Transverse colon (tissue), 4 donors: ENCODE data around the gene KIAA0753. TPM values are rescaled to one million over a fixed set of nuclear protein-coding genes. Genes with fewer than 3 reads are reported as not detected.

Experiments used
- DNase-seq: peaks from one replicate; pipeline ENCODE4 v3.0.0-alpha.2; 2019
- H3K27ac ChIP-seq, 4 donors: fragments of 200-600 bp; sonication (generic); 2 replicates each; pipeline ENCODE4 v1.5.1; 2016 to 2018; ENCODE audit warnings: inconsistent platforms in 4 of 4
- H3K27me3 ChIP-seq: fragments of 200-600 bp; sonication (generic); 2 replicates; pipeline ENCODE4 v1.5.1; 2017; ENCODE audit warnings: inconsistent platforms
- H3K36me3 ChIP-seq, 4 donors: fragments of 200-600 bp; sonication (generic); 2 replicates each; pipeline ENCODE4 v1.5.1; 2017 to 2019; ENCODE audit warnings: inconsistent platforms in 4 of 4
- H3K4me1 ChIP-seq, 4 donors: fragments of 200-600 bp; sonication (generic); 2 replicates each; pipeline ENCODE4 v1.5.1; 2017 to 2020; ENCODE audit warnings: inconsistent platforms in 4 of 4
- H3K4me3 ChIP-seq, 4 donors: fragments of 200-600 bp; sonication (generic); 1 replicate in 1 of 4; 2 replicates in 3 of 4; pipeline versions ENCODE4 v1.5.1 to v1.6.1; 2017 to 2019; ENCODE audit warnings: inconsistent platforms in 4 of 4
- H3K9me3 ChIP-seq, 2 donors: fragments of 200-600 bp; sonication (generic); 2 replicates each; pipeline ENCODE4 v1.5.1; 2017 to 2019; ENCODE audit warnings: inconsistent platforms in 2 of 2
- EP300 ChIP-seq: sonication (generic); formaldehyde crosslinking; IDR thresholded peaks from one replicate; pipeline ENCODE4 v1.6.1; 2017; ENCODE audit warnings: antibody characterized with exemption, low read depth
- POLR2A ChIP-seq: fragments of 450-650 bp; IDR thresholded peaks from one replicate; pipeline ENCODE4 v1.6.1; 2016; ENCODE audit warnings: antibody characterized with exemption, mild to moderate bottlenecking, moderate library complexity
- POLR2AphosphoS5 ChIP-seq, 3 donors: sonication (generic); formaldehyde crosslinking; IDR thresholded peaks; one replicate each; pipeline ENCODE4 v1.6.1; 2016; ENCODE audit warnings: antibody characterized with exemption in 3 of 3
- WGBS, 2 donors: methylation state at CpG; one replicate each; pipeline ENCODE4 v1.1.5; 2018; ENCODE audit warnings: low coverage in 1 of 2; 5-methylcytosine and 5-hydroxymethylcytosine counted together
- in situ Hi-C, 4 donors: fragments of 200-750 bp; cut with MboI; loops; one replicate each; pipeline versions ENCODE4 v1.15.0 to v1.15.1; 2017; ENCODE audit warnings: low sequenced_read_pairs in 3 of 4, low pct_ligation_motif_present in 1 of 4, low pct_unique_long_range_greater_than_20kb in 1 of 4
- intact Hi-C: fragments of 100-400 bp; cut with DNase I; formaldehyde crosslinking; loops from one replicate; pipeline ENCODE4 v1.15.1; 2023; ENCODE audit warnings: low total_unique reads
- total RNA-seq, 4 donors: library from RNA; depleted of rRNA; stranded (reverse); fragments of >200 nt; gene quantifications; one replicate each; pipeline ENCODE4 v1.1.0, GENCODE V29; 2016
- TF ChIP-seq, protein P1 (sequence below), 5 experiments: fragments of 200-600 bp in 3 of 5; fragments of 450-650 bp in 2 of 5; sonication (generic) in 3 of 5; IDR thresholded peaks; 1 replicate in 2 of 5; 2 replicates in 3 of 5; pipeline ENCODE4 v1.5.1; 2016 to 2017; ENCODE audit warnings: antibody characterized with exemption in 5 of 5, inconsistent platforms in 3 of 5, mild to moderate bottlenecking in 2 of 5, moderate library complexity in 1 of 5

Gene KIAA0753
- total RNA-seq, 4 donors from 2014 or later = 9.8 to 41.1 (median 16.9) TPM

DNA sequence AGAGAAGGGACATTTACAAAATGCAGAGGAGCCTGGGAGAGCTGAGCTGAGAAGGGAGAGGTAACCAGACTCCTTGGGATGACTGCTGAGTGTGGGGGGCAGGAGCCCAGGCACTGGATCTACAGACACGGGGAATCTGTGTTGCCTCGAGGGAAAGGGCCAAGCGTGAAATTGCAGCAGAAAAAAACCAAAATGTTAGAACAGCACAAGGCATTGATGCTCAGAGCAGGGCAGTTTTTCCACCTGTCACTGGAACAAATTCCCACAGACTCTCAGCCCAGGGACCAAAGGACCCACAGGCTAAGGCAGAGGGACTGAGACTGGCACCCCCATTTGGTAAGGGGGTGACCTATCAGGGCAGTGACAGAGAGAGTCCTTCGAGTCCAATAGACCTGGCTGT lies 86.2 kb downstream of the KIAA0753 start:
- peaks cover 14 to 46% (median 41%) of the 10 kb centered on the region in 4 donors for H3K4me1 ChIP-seq
- in situ Hi-C loops = no loop called here
- H3K27ac ChIP-seq = peak overlapping the region; percentile 75 to 92 (median 82)

DNA sequence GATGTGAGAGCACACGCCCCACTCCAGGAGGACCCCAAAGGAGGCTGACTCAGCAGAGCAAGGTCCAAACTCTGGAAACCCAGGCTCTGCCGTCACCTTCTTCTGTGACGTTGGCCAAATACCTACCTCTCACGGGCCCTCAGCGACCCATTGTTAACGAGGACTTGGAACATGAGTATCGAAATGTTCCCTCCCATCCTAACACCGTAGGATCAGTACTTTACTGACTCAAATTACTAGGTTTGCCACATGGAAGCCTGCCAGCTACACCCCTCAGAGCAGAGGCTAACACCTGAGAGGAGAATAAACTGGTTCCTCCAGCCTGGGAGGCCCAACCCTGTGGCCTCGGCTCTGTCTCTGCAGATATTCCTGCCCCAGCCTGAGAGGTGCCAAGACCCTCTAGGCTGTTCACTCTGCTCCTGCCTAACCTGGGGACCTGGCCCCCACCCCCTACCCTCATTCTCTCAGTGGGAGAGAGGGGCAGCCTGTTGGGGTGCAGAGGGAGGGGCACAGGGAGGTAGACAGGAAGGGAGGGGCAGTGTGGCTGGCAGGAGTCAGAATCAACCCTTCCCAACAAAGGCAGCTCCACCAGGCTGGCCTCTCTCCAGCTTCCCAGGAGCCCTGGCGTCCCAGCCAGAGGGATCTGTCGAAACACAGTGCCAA lies 88.5 kb downstream of the KIAA0753 start:
- in situ Hi-C loops = no loop called here
- Histone ChIP-seq H3K27me3 (peaks cover 9% of the 10 kb centered on the region), H3K4me3 (no peak overlapping the region), H3K9me3 (no peaks in the 10 kb centered on the region), H3K27ac (peak overlapping the region; percentile 82 to 88 (median 85)), H3K4me1 (peaks cover 22 to 56% (median 44%) of the 10 kb centered on the region in 4 donors), H3K36me3 (no peaks in the 10 kb centered on the region)
- TF ChIP-seq, protein P1, sequence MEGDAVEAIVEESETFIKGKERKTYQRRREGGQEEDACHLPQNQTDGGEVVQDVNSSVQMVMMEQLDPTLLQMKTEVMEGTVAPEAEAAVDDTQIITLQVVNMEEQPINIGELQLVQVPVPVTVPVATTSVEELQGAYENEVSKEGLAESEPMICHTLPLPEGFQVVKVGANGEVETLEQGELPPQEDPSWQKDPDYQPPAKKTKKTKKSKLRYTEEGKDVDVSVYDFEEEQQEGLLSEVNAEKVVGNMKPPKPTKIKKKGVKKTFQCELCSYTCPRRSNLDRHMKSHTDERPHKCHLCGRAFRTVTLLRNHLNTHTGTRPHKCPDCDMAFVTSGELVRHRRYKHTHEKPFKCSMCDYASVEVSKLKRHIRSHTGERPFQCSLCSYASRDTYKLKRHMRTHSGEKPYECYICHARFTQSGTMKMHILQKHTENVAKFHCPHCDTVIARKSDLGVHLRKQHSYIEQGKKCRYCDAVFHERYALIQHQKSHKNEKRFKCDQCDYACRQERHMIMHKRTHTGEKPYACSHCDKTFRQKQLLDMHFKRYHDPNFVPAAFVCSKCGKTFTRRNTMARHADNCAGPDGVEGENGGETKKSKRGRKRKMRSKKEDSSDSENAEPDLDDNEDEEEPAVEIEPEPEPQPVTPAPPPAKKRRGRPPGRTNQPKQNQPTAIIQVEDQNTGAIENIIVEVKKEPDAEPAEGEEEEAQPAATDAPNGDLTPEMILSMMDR (IDR thresholded peaks at IDR 0.05) = no peak
- peak in 1 of 3 donors; percentile 52 for TF ChIP-seq POLR2AphosphoS5 (IDR thresholded peaks at IDR 0.05)
- peak; percentile 44 for TF ChIP-seq POLR2A
- TF ChIP-seq EP300 = no peak
- intact Hi-C loops = no loop called here
- peak; percentile 88 for DNase-seq
- 43 to 48% methylated on average over 6 to 11 of the region's 11 CpGs for WGBS, 2 donors

More for the DNA sequence above, 86.2 kb downstream of the KIAA0753 start:
- no peaks in the 10 kb centered on the region for H3K9me3 ChIP-seq
- H3K36me3 ChIP-seq = no peaks in the 10 kb centered on the region
- H3K4me3 ChIP-seq = no peak overlapping the region
- H3K27me3 ChIP-seq = peaks cover 9% of the 10 kb centered on the region
- intact Hi-C loops = no loop called here
- TF ChIP-seq POLR2A = no peak
- no peak for TF ChIP-seq POLR2AphosphoS5 (IDR thresholded peaks at IDR 0.05)
- TF ChIP-seq EP300 = no peak
- TF ChIP-seq, protein P1 (IDR thresholded peaks at IDR 0.05) = no peak
- no peak for DNase-seq
- 60 to 77% methylated on average over 2 to 4 of the region's 4 CpGs for WGBS, 2 donors

DNA sequence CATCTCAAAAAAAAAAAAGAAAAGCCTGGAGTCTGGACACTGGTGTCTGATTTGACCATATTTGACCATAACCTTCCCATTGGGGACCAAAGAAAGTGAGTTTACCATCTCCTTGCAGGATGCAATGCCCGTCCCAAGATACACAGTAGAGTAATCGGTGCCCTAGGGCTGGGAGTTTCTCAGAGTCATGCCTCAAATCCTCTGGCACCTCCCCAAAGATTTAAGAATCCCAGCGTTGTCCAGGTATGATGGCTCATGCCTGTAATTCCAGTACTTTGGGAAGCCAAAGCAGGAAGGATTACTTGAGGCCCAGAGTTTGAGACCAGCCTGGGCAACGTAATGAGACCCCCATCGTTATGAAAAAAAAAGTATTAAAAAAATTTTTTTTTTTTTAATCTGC lies 89.2 kb downstream of the KIAA0753 start:
- H3K4me1 ChIP-seq = peaks cover 22 to 52% (median 40%) of the 10 kb centered on the region in 4 donors
- no peak for TF ChIP-seq POLR2A
- no peak for TF ChIP-seq POLR2AphosphoS5 (IDR thresholded peaks at IDR 0.05)
- TF ChIP-seq EP300 = no peak
- TF ChIP-seq, protein P1 (IDR thresholded peaks at IDR 0.05) = no peak
- in situ Hi-C loops = no loop called here
- WGBS, 2 donors = 60 to 66% methylated on average over 2 to 5 of the region's 5 CpGs
- no peak overlapping the region for H3K4me3 ChIP-seq
- intact Hi-C loops = no loop called here
- H3K36me3 ChIP-seq = no peaks in the 10 kb centered on the region
- H3K9me3 ChIP-seq = no peaks in the 10 kb centered on the region
- peaks cover 9% of the 10 kb centered on the region for H3K27me3 ChIP-seq
- DNase-seq = no peak
- peak overlapping the region; percentile 82 to 88 (median 85) for H3K27ac ChIP-seq

DNA sequence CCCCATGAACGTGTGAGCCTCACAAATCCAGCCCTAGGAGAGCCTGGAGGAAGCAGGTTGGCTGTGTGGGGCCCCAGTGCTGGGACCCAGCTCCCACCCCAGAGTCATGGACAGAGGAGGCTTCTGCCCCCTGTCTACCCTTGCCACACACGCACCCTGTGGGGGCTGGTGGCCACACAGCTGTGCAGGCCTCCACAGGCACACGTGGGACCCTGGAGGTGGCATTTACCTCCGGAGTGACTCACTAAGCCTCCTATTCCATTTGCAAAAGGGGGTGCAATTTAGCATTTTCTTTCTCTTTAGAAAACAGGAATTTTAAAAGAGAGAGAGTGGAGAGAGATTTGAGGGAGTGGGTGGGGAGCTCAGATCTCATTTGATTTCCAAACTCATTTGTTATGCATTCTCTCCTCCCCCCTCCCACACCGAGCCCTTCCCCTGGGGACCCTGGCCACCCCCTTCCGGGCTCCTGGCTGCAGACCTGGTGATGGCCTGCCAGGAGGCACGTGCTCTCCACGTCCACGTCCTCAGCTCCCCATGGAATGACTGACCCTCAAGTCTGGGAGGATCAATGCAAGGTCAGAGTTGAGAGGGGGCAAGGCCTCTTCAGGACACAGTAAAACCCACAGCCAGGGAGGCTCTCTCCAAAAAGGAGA lies 91.0 kb downstream of the KIAA0753 start:
- peak overlapping the region; percentile 15 to 74 (median 64) for H3K27ac ChIP-seq
- H3K27me3 ChIP-seq = no peaks in the 10 kb centered on the region
- intact Hi-C loops = no loop called here
- no peak for DNase-seq
- peaks cover 12 to 39% (median 24%) of the 10 kb centered on the region in 4 donors for H3K4me1 ChIP-seq
- no peaks in the 10 kb centered on the region for H3K36me3 ChIP-seq
- H3K9me3 ChIP-seq = no peaks in the 10 kb centered on the region
- WGBS, 2 donors = 62 to 80% methylated on average over 1 to 9 of the region's 9 CpGs
- in situ Hi-C loops = no loop called here
- TF ChIP-seq, protein P1 (IDR thresholded peaks at IDR 0.05) = no peak
- TF ChIP-seq POLR2A (no peak), POLR2AphosphoS5 (IDR thresholded peaks at IDR 0.05) (no peak)
- no peak overlapping the region for H3K4me3 ChIP-seq
